GM19025 (cell line): ENCODE measurements around the gene ULBP1.
"Not testable (repeated sequence)": the region's sequence is repeated elsewhere in the genome, so short reads cannot be mapped to it uniquely, and the experiment has no call there.

Source experiments
- ATAC-seq: cut with Tn5 transposase; IDR thresholded peaks from one replicate; pipeline ENCODE4 v1.9.1; 2021; ENCODE audit warnings: mild to moderate bottlenecking, low read depth, moderate library complexity; ENCODE audit not compliant: unreplicated experiment

Gene ULBP1

DNA sequence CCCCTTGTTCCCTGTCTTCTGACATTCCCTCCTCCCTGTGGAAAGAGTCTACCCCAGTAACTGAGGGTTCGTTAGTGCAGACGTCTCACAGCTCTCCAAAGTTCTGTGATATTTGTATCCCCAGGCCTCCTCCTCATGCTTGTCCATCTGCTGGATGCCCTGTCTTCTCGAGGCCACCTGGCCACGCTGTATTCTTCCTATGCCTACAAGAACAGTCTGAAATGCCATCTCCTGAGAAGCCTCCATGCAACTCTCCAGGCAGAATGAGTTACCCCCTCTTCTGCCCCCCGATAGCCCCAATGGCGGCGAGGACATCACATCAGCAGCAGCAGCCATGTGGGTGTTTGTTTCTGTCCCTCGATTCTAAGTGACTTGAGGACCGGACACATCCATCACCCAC lies 12.6 kb upstream of the ULBP1 start:
- ATAC-seq: no peak

- no peak for ATAC-seq
These were observed 12.1 kb upstream of the ULBP1 start for GRCh38 chr6:149951626-149952025.

GRCh38 chr6:149953390-149953789 lies 10.4 kb upstream of the ULBP1 start:
- not testable (repeated sequence) for ATAC-seq

DNA sequence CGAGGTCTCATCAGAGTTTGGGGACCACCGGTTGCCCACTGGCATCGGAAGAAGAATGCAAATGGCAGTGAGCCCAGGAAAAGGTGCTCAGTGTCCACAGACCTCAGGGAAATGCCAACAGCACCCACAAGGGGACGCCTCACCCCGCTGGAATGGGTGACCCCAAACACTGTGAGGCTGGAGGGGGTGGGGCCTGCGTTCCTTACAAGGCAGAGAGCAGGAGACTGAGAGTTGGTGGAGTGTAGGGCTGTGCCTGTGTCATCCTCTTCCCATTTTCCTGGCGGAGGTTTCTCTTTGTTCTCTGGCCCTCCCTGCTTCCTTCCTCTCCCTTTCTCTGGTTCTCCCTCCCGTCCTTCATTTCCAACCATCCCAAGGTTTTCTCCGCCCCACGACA lies 9.8 kb upstream of the ULBP1 start:
- not testable (repeated sequence) for ATAC-seq

DNA sequence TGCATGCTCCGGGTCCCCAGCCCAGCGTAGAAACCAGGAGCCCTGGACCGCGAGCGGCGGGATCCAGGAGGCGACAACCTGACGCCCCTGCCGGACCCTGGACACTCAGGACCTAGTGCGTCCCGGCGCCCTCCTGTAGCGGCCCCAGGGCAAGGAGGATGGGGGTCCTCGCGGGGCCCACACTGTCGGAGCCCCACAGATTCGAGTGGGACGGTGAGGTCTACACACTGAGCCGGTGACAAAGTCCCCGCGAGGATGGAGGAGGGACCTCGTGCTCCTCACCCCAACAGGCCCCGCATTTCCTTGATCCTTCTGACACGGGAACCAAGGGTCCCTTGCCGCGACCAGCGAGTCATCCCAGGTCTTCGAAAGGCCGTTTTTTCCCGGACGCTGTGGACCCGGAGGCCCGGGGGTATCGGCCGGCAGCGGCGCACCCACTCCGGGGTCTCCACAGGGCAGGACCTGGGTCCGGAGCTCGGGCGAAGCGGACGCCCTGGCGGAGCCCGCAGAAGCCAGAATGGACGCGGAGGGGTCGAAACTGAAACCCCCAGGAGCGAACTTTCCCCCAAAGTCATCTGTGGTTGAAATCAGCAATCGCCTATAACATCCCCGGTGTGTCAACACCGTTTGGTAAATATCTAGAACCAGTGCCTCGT lies 9.3 kb upstream of the ULBP1 start:
- ATAC-seq: not testable (repeated sequence)

- not testable (repeated sequence) for ATAC-seq
These were observed 8.6 kb upstream of the ULBP1 start for GRCh38 chr6:149954984-149955653.

DNA sequence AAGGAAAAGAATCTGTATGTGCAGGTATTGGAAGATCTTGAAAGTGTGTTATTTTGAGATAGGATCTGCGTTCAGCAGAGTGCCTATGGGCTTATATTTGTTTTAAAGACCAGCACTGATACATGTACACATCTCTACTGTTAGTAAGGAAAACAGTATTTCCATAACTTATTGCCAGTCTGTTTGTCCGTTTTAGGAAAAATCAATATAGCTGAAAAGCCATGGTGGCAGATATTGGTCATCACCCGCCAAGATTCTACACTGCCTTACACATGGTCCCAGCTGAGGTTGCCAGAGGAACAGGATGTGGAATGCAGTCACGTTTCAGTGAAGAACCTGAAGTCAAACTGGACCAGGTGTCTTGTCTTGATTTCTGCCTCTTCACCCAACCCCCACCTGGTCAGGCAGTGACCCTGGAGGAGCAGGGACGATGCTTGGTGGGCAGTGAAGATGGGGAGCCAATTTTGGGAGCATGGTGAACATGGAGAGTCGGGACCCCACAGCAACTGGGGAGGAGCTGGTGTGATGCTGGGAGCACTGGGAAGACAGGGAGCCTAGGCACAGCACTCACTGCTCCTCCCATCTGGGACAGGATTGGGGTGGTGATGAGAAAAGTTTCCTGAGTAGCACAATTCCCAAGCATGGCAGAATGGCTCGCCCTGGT lies 8.0 kb upstream of the ULBP1 start:
- not testable (repeated sequence) for ATAC-seq

GRCh38 chr6:149958124-149958523 lies 5.6 kb upstream of the ULBP1 start:
- ATAC-seq: not testable (repeated sequence)

- not testable (repeated sequence) for ATAC-seq
These were observed 3.9 kb upstream of the ULBP1 start for GRCh38 chr6:149959806-149960205.

DNA sequence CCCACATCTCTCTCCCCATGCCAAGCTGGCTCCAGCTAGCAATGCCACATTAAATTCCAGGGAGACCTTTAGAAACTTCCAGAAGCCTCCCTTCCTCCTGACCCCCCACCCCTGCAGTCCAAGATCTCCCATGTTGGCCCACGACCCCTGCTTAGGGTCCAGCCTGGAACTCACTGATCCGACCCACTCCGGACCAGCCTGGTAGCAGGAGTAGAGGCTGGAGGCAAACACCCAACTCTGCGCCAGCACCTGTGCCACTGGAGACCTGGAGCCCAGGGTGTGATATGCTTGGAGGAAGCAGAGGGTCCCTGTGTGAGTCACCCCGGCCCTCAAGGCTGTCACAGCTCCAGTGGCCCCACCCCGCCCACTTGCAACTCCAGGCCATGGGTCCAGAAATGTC lies 3.3 kb upstream of the ULBP1 start:
- ATAC-seq: no peak

DNA sequence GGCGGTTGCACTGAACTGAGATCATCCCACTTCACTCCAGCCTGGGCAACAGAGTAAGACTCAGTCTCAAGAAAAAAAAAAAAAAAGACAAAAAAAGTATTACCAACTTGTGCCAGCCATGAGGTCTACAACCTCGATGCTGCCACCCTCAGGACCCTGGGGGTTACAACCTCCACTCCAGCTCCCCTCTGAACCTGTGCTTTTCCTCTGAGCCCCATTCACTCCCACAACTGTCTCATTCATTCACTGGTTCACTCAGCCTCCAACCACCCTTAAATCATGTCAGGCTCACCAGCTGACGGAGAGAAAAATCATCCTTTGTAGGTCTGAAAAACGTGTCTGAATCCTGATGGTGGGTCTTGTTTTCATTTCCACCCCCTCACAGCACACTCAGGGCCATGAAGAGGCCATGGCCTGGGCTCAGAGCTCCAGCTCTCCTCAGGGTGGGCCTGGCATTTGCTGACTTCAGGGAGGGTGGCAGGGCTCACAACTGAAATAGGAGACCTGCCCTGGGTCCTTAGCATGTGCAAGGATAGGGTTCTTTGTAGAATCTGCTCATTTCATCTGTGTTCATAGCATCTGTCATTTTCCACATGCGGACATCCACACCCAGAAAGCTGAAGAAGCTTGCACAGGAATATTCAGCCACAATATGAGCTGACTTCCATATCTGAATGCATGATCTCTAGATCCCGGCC lies 1.9 kb upstream of the ULBP1 start:
- no peak for ATAC-seq

- no peak for ATAC-seq
These were observed 1.1 kb upstream of the ULBP1 start for GRCh38 chr6:149962461-149963211.

GRCh38 chr6:149963212-149963461 lies 606 bp upstream of the ULBP1 start:
- no peak for ATAC-seq

DNA sequence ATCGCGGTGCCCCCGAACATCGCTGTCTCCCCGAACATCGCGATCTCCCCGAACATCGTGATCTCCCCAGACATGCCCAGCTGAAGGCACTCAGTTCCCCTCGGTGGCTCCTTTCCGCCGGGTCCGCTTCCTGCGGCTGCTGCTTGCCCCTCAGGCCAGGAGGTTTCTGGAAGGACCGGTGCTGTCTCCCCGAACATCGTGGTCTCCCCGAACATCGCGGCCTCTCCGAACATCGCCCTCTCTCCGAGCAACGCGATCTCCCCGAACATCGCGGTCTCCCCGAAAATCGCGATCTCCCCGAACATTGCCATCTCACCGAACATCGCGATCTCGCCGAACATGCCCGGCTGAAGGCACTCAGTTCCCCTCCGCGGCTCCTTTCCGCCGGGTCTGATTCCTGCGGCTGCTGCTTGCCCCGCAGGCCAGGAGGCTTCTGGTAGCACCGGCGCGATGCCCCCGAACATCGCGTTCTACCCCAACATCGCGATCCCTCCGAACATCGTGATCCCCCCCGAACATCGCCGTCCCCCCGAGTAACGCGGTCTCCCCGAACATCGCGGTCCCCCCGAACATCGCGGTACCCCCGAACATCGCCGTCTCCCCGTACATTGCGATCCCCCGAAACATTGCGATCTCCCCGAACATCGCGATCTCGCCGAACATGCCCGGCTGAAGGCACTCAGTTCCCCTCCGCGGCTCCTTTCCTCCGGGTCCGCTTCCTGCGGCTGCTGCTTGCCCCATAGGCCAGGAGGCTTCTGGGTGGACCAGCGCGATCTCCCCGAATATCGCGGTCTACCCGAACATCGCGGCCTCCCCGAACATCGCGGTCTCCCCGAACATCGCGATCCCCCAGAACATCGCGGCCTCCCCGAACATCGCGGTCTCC lies 808 bp downstream of the ULBP1 start:
- no peak for ATAC-seq

DNA sequence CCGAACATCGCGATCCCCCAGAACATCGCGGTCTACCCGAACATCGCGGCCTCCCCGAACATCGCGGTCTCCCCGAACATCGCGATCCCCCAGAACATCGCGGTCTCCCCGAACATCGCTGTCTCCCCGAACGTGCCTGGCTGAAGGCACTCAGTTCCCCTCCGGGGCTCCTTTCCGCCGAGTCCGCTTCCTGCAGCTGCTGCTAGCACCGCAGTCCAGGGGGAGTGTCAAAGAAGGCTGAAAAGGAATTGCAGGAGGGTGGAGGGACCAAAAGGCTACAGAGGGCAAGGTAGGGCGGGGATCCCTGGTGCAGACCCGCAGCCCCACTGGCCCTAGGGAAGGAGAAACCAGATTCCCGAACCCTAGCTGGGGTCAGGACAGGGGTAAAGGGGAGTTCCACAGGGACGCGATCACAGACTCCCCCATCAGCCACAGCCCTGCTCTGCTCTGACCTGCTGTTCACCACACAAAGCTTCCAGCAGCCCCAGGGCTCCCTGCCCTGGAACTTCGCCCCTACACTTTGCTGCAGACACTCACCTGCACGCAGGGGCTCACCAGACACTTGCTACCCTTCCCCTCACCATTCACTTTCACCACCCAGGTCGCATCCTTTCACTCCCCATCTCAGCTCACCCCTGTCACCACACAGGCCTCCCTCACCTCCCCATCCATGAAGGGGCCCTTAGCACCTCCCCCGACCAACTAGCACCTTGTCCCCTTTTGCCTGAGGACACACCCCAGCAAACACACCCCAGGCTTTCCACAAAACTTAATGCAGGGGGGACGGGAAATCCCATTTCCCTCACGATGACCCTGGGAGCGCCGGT lies 1.7 kb downstream of the ULBP1 start:
- ATAC-seq: no peak

DNA sequence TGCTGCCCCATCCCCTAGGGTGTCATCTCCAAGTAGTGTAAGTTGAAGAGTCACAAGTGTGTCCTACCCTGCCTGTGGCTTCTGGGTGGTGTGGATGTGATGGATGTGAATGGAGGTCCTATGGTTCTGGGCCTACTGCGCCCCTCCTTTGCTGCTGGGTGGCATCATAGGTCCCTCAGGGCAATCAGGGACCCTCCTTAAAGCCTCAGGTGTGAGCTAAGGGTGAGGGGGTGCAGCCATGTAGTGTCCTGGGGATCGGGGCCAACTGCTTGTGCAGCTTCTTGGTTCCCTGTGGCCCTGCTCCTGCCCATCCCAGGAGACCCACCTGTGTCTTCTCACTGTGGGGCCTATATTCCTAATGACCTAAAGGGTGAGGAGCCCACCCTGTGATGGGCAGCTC lies 2.6 kb downstream of the ULBP1 start:
- not testable (repeated sequence) for ATAC-seq

- ATAC-seq: no peak
These were observed 3.8 kb downstream of the ULBP1 start for GRCh38 chr6:149967591-149967990.

GRCh38 chr6:149967999-149968398 lies 4.3 kb downstream of the ULBP1 start:
- not testable (repeated sequence) for ATAC-seq

- ATAC-seq: not testable (repeated sequence)
These were observed 5.2 kb downstream of the ULBP1 start for GRCh38 chr6:149968909-149969308.
